ENCODE data around the gene AGMO.

The AGMO gene

DNA sequence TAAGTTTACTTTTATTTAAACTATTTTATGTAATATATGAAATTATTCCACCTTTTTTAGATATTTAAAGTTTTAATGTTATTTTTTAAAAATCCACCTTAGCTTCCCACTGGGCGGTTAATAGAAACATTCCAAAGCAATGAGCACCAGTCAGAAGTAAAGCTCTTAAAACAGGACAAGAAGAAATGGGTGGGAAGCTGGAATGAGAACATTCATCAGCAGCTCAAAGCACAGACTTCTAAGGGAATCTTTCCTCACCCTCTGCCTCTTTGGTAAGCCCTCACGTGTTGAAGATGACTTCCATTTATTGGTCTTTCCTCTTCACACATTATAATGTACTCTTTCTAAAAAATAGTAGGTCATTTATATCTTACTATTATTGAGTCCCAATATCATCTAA lies 3.1 kb downstream of the AGMO start:
- H3K36me3 ChIP-seq (ENCODE audit: control insufficient read depth in 1 of 2, insufficient read depth in 2 of 2, low read depth in 1 of 2, low read length in 2 of 2) = no peaks in the 10 kb centered on the region
- no peak overlapping the region for H3K4me3 ChIP-seq (ENCODE audit: insufficient read depth in 1 of 2, low read depth in 1 of 2, low read length in 2 of 2)
- 60% methylated on average over 1 of the region's 2 CpGs for WGBS
- no peak overlapping the region for H2BK120ac ChIP-seq (ENCODE audit: low read depth, low read length)
- H2AK5ac ChIP-seq (ENCODE audit: low read length, severe bottlenecking) = no peak overlapping the region
- no peaks in the 10 kb centered on the region for H3K79me1 ChIP-seq (replicated peaks; ENCODE audit: low read length, poor library complexity, severe bottlenecking)
- no peak overlapping the region for H4K8ac ChIP-seq (ENCODE audit: low read length)
- no peaks in the 10 kb centered on the region for H3K27me3 ChIP-seq (ENCODE audit: control insufficient read depth in 1 of 2, insufficient read depth in 1 of 2, low read length in 2 of 2)
- no peak overlapping the region for H2BK15ac ChIP-seq (ENCODE audit: low read depth, poor library complexity, severe bottlenecking)
- no peak overlapping the region for H3K23ac ChIP-seq (ENCODE audit: low read length in 2 of 2)
- H3K14ac ChIP-seq (ENCODE audit: low read length in 2 of 2) = no peak overlapping the region
- no peak overlapping the region for H3K4ac ChIP-seq (ENCODE audit: low read depth in 1 of 2, low read length in 2 of 2)
- H3K9me3 ChIP-seq (ENCODE audit: control insufficient read depth, low read length) = no peaks in the 10 kb centered on the region
- no peak overlapping the region for H4K91ac ChIP-seq (ENCODE audit: low read length)
- H3K27ac ChIP-seq (ENCODE audit: low read length, poor library complexity, severe bottlenecking) = peak overlapping the region; percentile 4
- no peak overlapping the region for H3K18ac ChIP-seq (ENCODE audit: low read depth in 1 of 2, low read length in 2 of 2)
- no peak overlapping the region for H2AFZ ChIP-seq (ENCODE audit: low read depth, low read length)
- no peaks in the 10 kb centered on the region for H3K4me1 ChIP-seq (ENCODE audit: control insufficient read depth, insufficient read depth, low read depth, low read length)
- DNase-seq = no peak
- no peak overlapping the region for H3K4me2 ChIP-seq (ENCODE audit: low read length, poor library complexity, severe bottlenecking)
- no peak overlapping the region for H2BK12ac ChIP-seq (ENCODE audit: low read length in 2 of 2)
- H2BK5ac ChIP-seq (ENCODE audit: low read depth, low read length, poor library complexity, severe bottlenecking) = no peak overlapping the region
- peak overlapping the region; percentile 88 for H3K9ac ChIP-seq (ENCODE audit: low read length)

DNA sequence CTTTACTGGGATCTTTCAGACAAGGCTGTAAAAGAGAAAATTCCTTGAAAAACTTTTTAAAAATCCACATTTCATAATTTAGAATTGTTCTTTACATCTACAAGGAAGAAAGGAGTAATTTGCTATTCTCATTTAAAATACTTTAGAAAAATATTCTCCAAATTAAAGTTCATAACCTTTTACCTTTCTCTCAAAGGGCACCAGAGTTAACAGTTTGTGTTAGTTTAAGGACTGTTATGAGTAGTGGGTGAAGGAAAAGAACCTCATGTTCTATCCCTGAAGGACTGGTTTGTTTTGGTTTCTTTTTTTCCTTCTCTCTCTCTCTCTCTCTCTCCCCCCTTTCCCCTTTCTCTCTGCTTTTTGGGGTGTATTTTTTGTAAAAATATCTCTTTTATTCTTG lies 4.1 kb downstream of the AGMO start:
- no peaks in the 10 kb centered on the region for H3K9me3 ChIP-seq (ENCODE audit: control insufficient read depth, low read length)
- no peak overlapping the region for H3K4ac ChIP-seq (ENCODE audit: low read depth in 1 of 2, low read length in 2 of 2)
- peak overlapping the region; percentile 88 for H3K9ac ChIP-seq (ENCODE audit: low read length)
- no peak overlapping the region for H3K27ac ChIP-seq (ENCODE audit: low read length, poor library complexity, severe bottlenecking)
- no peak overlapping the region for H2AK5ac ChIP-seq (ENCODE audit: low read length, severe bottlenecking)
- H3K4me2 ChIP-seq (ENCODE audit: low read length, poor library complexity, severe bottlenecking) = no peak overlapping the region
- H2BK12ac ChIP-seq (ENCODE audit: low read length in 2 of 2) = no peak overlapping the region
- H4K8ac ChIP-seq (ENCODE audit: low read length) = no peak overlapping the region
- no peak overlapping the region for H2AFZ ChIP-seq (ENCODE audit: low read depth, low read length)
- no peak overlapping the region for H3K18ac ChIP-seq (ENCODE audit: low read depth in 1 of 2, low read length in 2 of 2)
- H3K14ac ChIP-seq (ENCODE audit: low read length in 2 of 2) = no peak overlapping the region
- no peak overlapping the region for H3K4me3 ChIP-seq (ENCODE audit: insufficient read depth in 1 of 2, low read depth in 1 of 2, low read length in 2 of 2)
- H2BK5ac ChIP-seq (ENCODE audit: low read depth, low read length, poor library complexity, severe bottlenecking) = no peak overlapping the region
- H4K91ac ChIP-seq (ENCODE audit: low read length) = no peak overlapping the region
- no peak for DNase-seq
- H3K23ac ChIP-seq (ENCODE audit: low read length in 2 of 2) = no peak overlapping the region
- H3K27me3 ChIP-seq (ENCODE audit: control insufficient read depth in 1 of 2, insufficient read depth in 1 of 2, low read length in 2 of 2) = no peaks in the 10 kb centered on the region
- H2BK15ac ChIP-seq (ENCODE audit: low read depth, poor library complexity, severe bottlenecking) = no peak overlapping the region
- H3K4me1 ChIP-seq (ENCODE audit: control insufficient read depth, insufficient read depth, low read depth, low read length) = no peaks in the 10 kb centered on the region
- H3K79me1 ChIP-seq (replicated peaks; ENCODE audit: low read length, poor library complexity, severe bottlenecking) = no peaks in the 10 kb centered on the region
- no peak overlapping the region for H2BK120ac ChIP-seq (ENCODE audit: low read depth, low read length)
- no peaks in the 10 kb centered on the region for H3K36me3 ChIP-seq (ENCODE audit: control insufficient read depth in 1 of 2, insufficient read depth in 2 of 2, low read depth in 1 of 2, low read length in 2 of 2)

DNA sequence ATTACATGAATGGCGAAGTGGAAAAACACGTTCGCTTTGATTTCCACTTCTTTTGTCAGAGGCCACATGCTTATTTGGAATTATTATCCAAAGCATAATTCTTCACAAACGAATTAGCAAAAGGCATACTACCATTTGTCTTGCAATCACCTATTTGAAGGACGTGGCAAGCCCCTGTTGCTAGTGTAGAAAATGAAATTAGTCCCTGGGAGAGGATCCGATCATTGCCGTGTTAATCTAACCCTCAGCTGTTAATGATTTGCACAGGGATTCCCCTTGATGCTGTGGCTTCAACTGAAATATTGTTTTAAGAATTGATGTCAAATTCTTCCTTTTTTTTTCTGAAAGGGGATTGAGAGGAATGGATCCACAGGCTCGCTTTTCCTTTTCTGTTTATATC lies 4.6 kb downstream of the AGMO start:
- no peaks in the 10 kb centered on the region for H3K79me1 ChIP-seq (replicated peaks; ENCODE audit: low read length, poor library complexity, severe bottlenecking)
- H4K8ac ChIP-seq (ENCODE audit: low read length) = no peak overlapping the region
- H3K27me3 ChIP-seq (ENCODE audit: control insufficient read depth in 1 of 2, insufficient read depth in 1 of 2, low read length in 2 of 2) = no peaks in the 10 kb centered on the region
- H3K4me2 ChIP-seq (ENCODE audit: low read length, poor library complexity, severe bottlenecking) = no peak overlapping the region
- H2BK5ac ChIP-seq (ENCODE audit: low read depth, low read length, poor library complexity, severe bottlenecking) = no peak overlapping the region
- H3K4me1 ChIP-seq (ENCODE audit: control insufficient read depth, insufficient read depth, low read depth, low read length) = no peaks in the 10 kb centered on the region
- no peak overlapping the region for H3K18ac ChIP-seq (ENCODE audit: low read depth in 1 of 2, low read length in 2 of 2)
- WGBS = 90% methylated on average over 7 of the region's 8 CpGs
- H3K36me3 ChIP-seq (ENCODE audit: control insufficient read depth in 1 of 2, insufficient read depth in 2 of 2, low read depth in 1 of 2, low read length in 2 of 2) = no peaks in the 10 kb centered on the region
- H3K4ac ChIP-seq (ENCODE audit: low read depth in 1 of 2, low read length in 2 of 2) = no peak overlapping the region
- no peak for DNase-seq
- H3K27ac ChIP-seq (ENCODE audit: low read length, poor library complexity, severe bottlenecking) = peak overlapping the region; percentile 57
- H2BK12ac ChIP-seq (ENCODE audit: low read length in 2 of 2) = no peak overlapping the region
- H4K91ac ChIP-seq (ENCODE audit: low read length) = no peak overlapping the region
- no peak overlapping the region for H3K14ac ChIP-seq (ENCODE audit: low read length in 2 of 2)
- peak overlapping the region in 1 of 2 experiments; percentile 47 for H3K4me3 ChIP-seq (ENCODE audit: insufficient read depth in 1 of 2, low read depth in 1 of 2, low read length in 2 of 2)
- H2AK5ac ChIP-seq (ENCODE audit: low read length, severe bottlenecking) = no peak overlapping the region
- H2BK120ac ChIP-seq (ENCODE audit: low read depth, low read length) = no peak overlapping the region
- no peaks in the 10 kb centered on the region for H3K9me3 ChIP-seq (ENCODE audit: control insufficient read depth, low read length)
- H2BK15ac ChIP-seq (ENCODE audit: low read depth, poor library complexity, severe bottlenecking) = no peak overlapping the region
- H3K9ac ChIP-seq (ENCODE audit: low read length) = peak overlapping the region; percentile 88
- no peak overlapping the region for H3K23ac ChIP-seq (ENCODE audit: low read length in 2 of 2)
- no peak overlapping the region for H2AFZ ChIP-seq (ENCODE audit: low read depth, low read length)

DNA sequence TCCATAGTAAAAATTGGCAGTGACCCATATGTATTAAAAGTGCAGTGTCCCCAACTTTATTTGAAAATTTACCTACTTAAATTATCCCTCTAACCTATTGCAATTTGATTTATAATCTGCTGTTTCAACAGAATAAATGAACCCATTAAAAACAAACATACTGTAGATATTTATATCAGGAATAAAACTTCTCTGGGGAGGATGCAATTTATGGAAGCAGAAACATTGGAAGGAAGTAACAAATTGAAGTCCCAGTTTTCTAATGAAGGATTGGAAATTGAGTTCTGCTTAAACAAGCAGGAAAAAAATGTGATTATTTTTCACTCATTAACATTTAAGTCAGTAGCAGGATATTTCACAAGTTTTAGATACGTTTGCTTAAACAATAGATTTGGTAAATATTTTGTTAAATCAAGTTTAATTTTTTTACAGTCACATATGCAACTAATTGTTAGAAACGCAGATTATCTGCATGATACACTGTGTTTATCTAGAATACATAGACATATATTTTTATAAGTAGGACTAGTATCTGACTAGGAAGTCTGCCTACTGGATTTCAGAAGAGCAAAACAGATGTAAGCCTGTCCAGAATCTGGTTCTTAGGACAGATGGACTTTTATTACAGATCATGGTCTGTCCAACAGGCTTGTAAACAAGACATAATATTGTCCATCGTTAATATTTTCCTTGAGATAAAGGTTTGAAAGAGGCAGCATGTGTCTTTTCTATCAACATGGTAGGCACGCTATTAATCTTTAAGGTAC lies 5.3 kb downstream of the AGMO start:
- Histone ChIP-seq H3K9me3 (ENCODE audit: control insufficient read depth, low read length) (no peaks in the 10 kb centered on the region), H3K4ac (ENCODE audit: low read depth in 1 of 2, low read length in 2 of 2) (no peak overlapping the region), H3K4me1 (ENCODE audit: control insufficient read depth, insufficient read depth, low read depth, low read length) (no peaks in the 10 kb centered on the region), H3K23ac (ENCODE audit: low read length in 2 of 2) (no peak overlapping the region), H2BK12ac (ENCODE audit: low read length in 2 of 2) (no peak overlapping the region), H3K14ac (ENCODE audit: low read length in 2 of 2) (no peak overlapping the region), H3K27ac (ENCODE audit: low read length, poor library complexity, severe bottlenecking) (peak overlapping the region; percentile 57), H4K8ac (ENCODE audit: low read length) (no peak overlapping the region), H3K4me3 (ENCODE audit: insufficient read depth in 1 of 2, low read depth in 1 of 2, low read length in 2 of 2) (peak overlapping the region in 1 of 2 experiments; percentile 47), H3K9ac (ENCODE audit: low read length) (peak overlapping the region; percentile 88), H3K27me3 (ENCODE audit: control insufficient read depth in 1 of 2, insufficient read depth in 1 of 2, low read length in 2 of 2) (no peaks in the 10 kb centered on the region), H2BK15ac (ENCODE audit: low read depth, poor library complexity, severe bottlenecking) (no peak overlapping the region), H2AFZ (ENCODE audit: low read depth, low read length) (no peak overlapping the region), H3K36me3 (ENCODE audit: control insufficient read depth in 1 of 2, insufficient read depth in 2 of 2, low read depth in 1 of 2, low read length in 2 of 2) (no peaks in the 10 kb centered on the region), H3K4me2 (ENCODE audit: low read length, poor library complexity, severe bottlenecking) (no peak overlapping the region), H2BK120ac (ENCODE audit: low read depth, low read length) (no peak overlapping the region), H4K91ac (ENCODE audit: low read length) (no peak overlapping the region), H3K18ac (ENCODE audit: low read depth in 1 of 2, low read length in 2 of 2) (no peak overlapping the region), H2AK5ac (ENCODE audit: low read length, severe bottlenecking) (no peak overlapping the region), H2BK5ac (ENCODE audit: low read depth, low read length, poor library complexity, severe bottlenecking) (no peak overlapping the region), H3K79me1 (replicated peaks; ENCODE audit: low read length, poor library complexity, severe bottlenecking) (no peaks in the 10 kb centered on the region)
- WGBS = 100% methylated on average over 1 of the region's 4 CpGs
- DNase-seq = no peak

All from mesenchymal stem cell (in vitro differentiated cells and primary cell).